MCF 10A (cell line): ENCODE data around the gene FAM162A. TPM values are rescaled to one million over a fixed set of nuclear protein-coding genes. Genes with fewer than 3 reads are reported as not detected.

Source experiments
- BruUV-seq: library from RNA; stranded (reverse); fragments of 400-500 nt; replicated peaks from 2 replicates; lab custom pipeline; 2021; lab: Mats Ljungman, UMichigan
- CTCF ChIA-PET: fragments of 300-600 bp; sonication (Branson Sonifier 250); formaldehyde crosslinking; extraction: SDS; loops from one replicate; lab custom pipeline; 2021; ENCODE audit warnings: antibody characterized with exemption, inconsistent platforms; lab: Yijun Ruan, JAX
- POLR2A ChIA-PET: fragments of 300-600, 350-650 bp; sonication (Branson Sonifier 250); formaldehyde crosslinking; extraction: SDS; loops from one replicate; lab custom pipeline; 2020; ENCODE audit warnings: antibody characterized with exemption, inconsistent platforms; lab: Yijun Ruan, JAX
- DNase-seq: peaks from one replicate; pipeline ENCODE4 v3.0.0-alpha.2; 2018; ENCODE audit not compliant: unreplicated experiment
- H3K27ac Mint-ChIP-seq: one replicate; pipeline ENCODE4 v1.8.0; 2022; ENCODE audit warnings: mild to moderate bottlenecking, low read depth, mixed read lengths; ENCODE audit not compliant: unreplicated experiment
- H3K27me3 Mint-ChIP-seq: one replicate; pipeline ENCODE4 v1.8.0; 2022; ENCODE audit warnings: mixed read lengths; ENCODE audit not compliant: insufficient read depth, unreplicated experiment
- H3K36me3 Mint-ChIP-seq: one replicate; pipeline ENCODE4 v1.8.0; 2022; ENCODE audit warnings: mild to moderate bottlenecking, moderate library complexity, mixed read lengths; ENCODE audit not compliant: insufficient read depth, unreplicated experiment
- H3K4me1 Mint-ChIP-seq: one replicate; pipeline ENCODE4 v1.8.0; 2022; ENCODE audit warnings: mixed read lengths; ENCODE audit not compliant: insufficient read depth, unreplicated experiment
- H3K4me3 Mint-ChIP-seq: one replicate; pipeline ENCODE4 v1.8.0; 2022; ENCODE audit warnings: mild to moderate bottlenecking, moderate library complexity, mixed read lengths; ENCODE audit not compliant: unreplicated experiment
- H3K9me3 Mint-ChIP-seq: one replicate; pipeline ENCODE4 v1.8.0; 2022; ENCODE audit warnings: mixed read lengths; ENCODE audit not compliant: unreplicated experiment
- CTCF ChIP-seq: fragments of 200-600 bp; IDR thresholded peaks from one replicate; pipeline ENCODE4 v1.8.0; 2022; ENCODE audit warnings: antibody characterized with exemption, mild to moderate bottlenecking; ENCODE audit not compliant: unreplicated experiment
- intact Hi-C: fragments of 100-400 bp; cut with micrococcal nuclease; formaldehyde crosslinking; loops from 2 replicates; pipeline ENCODE4 v1.14.1; 2022
- total RNA-seq: library from RNA; stranded (reverse); gene quantifications from 2 replicates; pipeline ENCODE4 v1.2.3, GENCODE V29; 2022

Gene FAM162A
- total RNA-seq, 1 experiment from 2014 or later = 59.1 TPM

- Mint-ChIP-seq H3K36me3 (no peaks in the 10 kb centered on the region), H3K9me3 (no peaks in the 10 kb centered on the region), H3K27me3 (no peaks in the 10 kb centered on the region), H3K4me3 (no peak overlapping the region), H3K4me1 (peaks cover 21% of the 10 kb centered on the region), H3K27ac (no peak overlapping the region)
- intact Hi-C loops = no loop called here
- TF ChIP-seq CTCF = no peak
- ChIA-PET CTCF (interaction anchor here (0.7 to 1.2 kb wide), 2 partner anchors 19 to 90 kb away, joined by 3 to 4 read pairs; partner anchors contain the start of gene WDR5B), POLR2A (interaction anchor here (1.0 to 1.8 kb wide), 4 partner anchors 9 to 19 kb away, joined by 3 to 10 read pairs (median 5); partner anchors contain the start of genes FAM162A, MIX23 and WDR5B)
- BruUV-seq = no TSS peak
- no peak for DNase-seq
Observed at GRCh38 chr3:122396511-122396910, 12.5 kb downstream of the FAM162A start.

- no TSS peak for BruUV-seq
- H3K27ac Mint-ChIP-seq = no peak overlapping the region
- H3K36me3 Mint-ChIP-seq = no peaks in the 10 kb centered on the region
- DNase-seq = no peak
- no peaks in the 10 kb centered on the region for H3K9me3 Mint-ChIP-seq
- ChIA-PET CTCF (no interaction called here), POLR2A (interaction anchor here (0.7 to 1.2 kb wide), 3 partner anchors 12 to 19 kb away, joined by 3 read pairs; partner anchors contain the start of genes FAM162A and WDR5B)
- no peak for TF ChIP-seq CTCF
- H3K4me1 Mint-ChIP-seq = peaks cover 21% of the 10 kb centered on the region
- intact Hi-C loops = no loop called here
- H3K27me3 Mint-ChIP-seq = no peaks in the 10 kb centered on the region
- H3K4me3 Mint-ChIP-seq = no peak overlapping the region
Observed at GRCh38 chr3:122397201-122397600, 13.2 kb downstream of the FAM162A start.

GRCh38 chr3:122398920-122399319, 14.9 kb downstream of the FAM162A start:
- Mint-ChIP-seq H3K36me3 (peaks cover 7% of the 10 kb centered on the region), H3K27ac (no peak overlapping the region), H3K4me1 (peaks cover 19% of the 10 kb centered on the region), H3K27me3 (no peaks in the 10 kb centered on the region), H3K4me3 (no peak overlapping the region), H3K9me3 (no peaks in the 10 kb centered on the region)
- BruUV-seq = no TSS peak
- CTCF ChIA-PET = interaction anchor here (0.7 kb wide), 2 partner anchors 91 to 862 kb away, joined by 3 read pairs; no protein-coding TSS in a partner anchor
- DNase-seq = no peak
- intact Hi-C loops = no loop called here
- no peak for TF ChIP-seq CTCF
- POLR2A ChIA-PET = no interaction called here

GRCh38 chr3:122403489-122403888, 19.5 kb downstream of the FAM162A start:
- Mint-ChIP-seq H3K27me3 (no peaks in the 10 kb centered on the region), H3K27ac (no peak overlapping the region), H3K4me3 (no peak overlapping the region), H3K9me3 (no peaks in the 10 kb centered on the region), H3K4me1 (peaks cover 6% of the 10 kb centered on the region), H3K36me3 (peaks cover 30% of the 10 kb centered on the region)
- no peak for TF ChIP-seq CTCF
- CTCF ChIA-PET = interaction anchor here (1.0 kb wide), 1 partner anchor 11 kb away, joined by 3 read pairs; no protein-coding TSS in a partner anchor
- no TSS peak for BruUV-seq
- POLR2A ChIA-PET = interaction anchor here (0.7 to 1.0 kb wide), 2 partner anchors 13 to 1076 kb away, joined by 3 read pairs; partner anchors contain the start of gene WDR5B
- intact Hi-C loops = no loop called here
- no peak for DNase-seq
